ENCODE data around the gene DNAJC11.
A peak's percentile ranks its signal among the peaks of the same experiment; 100 is the strongest.
"Not testable (repeated sequence)": the region's sequence is repeated elsewhere in the genome, so short reads cannot be mapped to it uniquely, and the experiment has no call there.

The DNAJC11 gene

DNA sequence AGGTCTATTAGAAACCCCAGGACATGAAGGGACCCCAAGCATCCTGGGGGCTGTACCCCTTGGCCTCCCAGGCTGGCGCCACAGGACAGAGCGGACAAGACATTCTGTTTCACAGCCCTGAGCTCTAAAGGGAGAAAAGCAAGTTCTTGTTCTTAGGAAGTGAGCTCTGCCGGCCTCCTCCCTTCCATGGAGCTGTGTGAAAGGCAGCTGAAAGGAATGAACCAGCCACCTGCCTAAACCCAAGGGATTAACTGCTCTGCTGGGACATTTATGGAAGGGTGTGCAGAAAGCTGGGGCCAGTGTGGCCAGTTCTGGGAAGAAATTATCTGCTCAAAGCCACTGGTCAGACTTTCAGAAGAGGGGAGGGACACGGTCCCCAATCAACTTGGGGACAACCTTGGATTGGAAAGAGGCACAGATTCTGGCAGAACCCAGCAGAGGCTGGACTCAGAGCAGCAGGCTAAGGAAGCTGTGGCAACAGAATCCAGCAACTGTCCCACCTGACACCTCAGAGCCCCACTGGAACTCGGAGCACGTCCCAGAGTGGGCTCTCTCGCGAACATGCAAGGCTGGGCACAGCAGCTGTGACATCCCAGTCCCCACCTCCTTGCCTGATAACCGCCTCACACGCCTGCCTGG, 101.1 kb downstream of the DNAJC11 start:
- DNase-seq (ENCODE audit: low read depth in 3 of 3), result no peak

- DNase-seq (ENCODE audit: low read depth in 3 of 3), result not testable (repeated sequence)
Observed at GRCh38 chr1:6599991-6600390, 101.6 kb downstream of the DNAJC11 start.

- peak in 2 of 3 experiments; percentile 42 to 56 for DNase-seq (ENCODE audit: low read depth in 3 of 3)
Observed at GRCh38 chr1:6599141-6599975, 102.3 kb downstream of the DNAJC11 start.

DNA sequence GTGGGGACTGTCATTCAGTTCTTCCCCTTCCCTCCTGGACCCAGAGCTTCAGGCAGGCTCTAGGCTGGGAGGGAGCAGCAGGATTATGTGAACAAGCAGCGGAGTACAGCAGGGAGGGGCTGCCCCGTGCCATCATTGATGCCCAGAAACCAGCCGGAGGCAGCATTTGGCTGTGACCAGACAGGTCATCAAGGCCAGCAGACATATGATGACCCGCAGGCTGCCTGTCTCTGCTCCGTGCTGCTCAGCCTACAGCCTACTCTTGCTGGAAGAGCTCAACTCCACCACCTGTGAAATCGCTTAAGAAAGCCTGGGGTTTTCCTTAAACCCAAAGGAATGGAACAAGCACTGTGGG, 103.9 kb downstream of the DNAJC11 start:
- DNase-seq (ENCODE audit: low read depth in 3 of 3), result no peak

- no peak for DNase-seq (ENCODE audit: low read depth in 3 of 3)
Observed at GRCh38 chr1:6596886-6597776, 104.5 kb downstream of the DNAJC11 start.

DNA sequence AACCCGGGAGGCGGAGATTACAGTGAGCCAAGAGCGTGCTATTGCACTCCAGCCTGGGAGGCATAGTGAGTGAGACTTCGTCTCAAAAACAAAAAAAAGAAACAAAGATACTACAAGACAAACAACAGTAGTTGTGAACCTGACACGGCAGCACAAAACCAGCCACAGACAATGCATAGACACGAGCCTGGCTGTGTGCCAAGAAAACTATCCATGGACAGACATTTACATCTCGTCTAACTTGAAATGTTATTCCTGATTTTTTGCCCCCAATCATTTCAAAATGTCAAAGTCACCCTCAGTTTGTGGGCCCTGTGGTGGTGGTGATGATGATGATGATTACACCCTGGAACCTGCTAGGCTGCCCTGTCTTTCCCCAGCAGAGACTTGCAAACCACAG, 105.3 kb downstream of the DNAJC11 start:
- no peak for DNase-seq (ENCODE audit: low read depth in 3 of 3)

- no peak for DNase-seq (ENCODE audit: low read depth in 3 of 3)
Observed at GRCh38 chr1:6594977-6595740, 106.5 kb downstream of the DNAJC11 start.

GRCh38 chr1:6593810-6594209, 107.8 kb downstream of the DNAJC11 start:
- DNase-seq (ENCODE audit: low read depth in 3 of 3), result no peak

DNA sequence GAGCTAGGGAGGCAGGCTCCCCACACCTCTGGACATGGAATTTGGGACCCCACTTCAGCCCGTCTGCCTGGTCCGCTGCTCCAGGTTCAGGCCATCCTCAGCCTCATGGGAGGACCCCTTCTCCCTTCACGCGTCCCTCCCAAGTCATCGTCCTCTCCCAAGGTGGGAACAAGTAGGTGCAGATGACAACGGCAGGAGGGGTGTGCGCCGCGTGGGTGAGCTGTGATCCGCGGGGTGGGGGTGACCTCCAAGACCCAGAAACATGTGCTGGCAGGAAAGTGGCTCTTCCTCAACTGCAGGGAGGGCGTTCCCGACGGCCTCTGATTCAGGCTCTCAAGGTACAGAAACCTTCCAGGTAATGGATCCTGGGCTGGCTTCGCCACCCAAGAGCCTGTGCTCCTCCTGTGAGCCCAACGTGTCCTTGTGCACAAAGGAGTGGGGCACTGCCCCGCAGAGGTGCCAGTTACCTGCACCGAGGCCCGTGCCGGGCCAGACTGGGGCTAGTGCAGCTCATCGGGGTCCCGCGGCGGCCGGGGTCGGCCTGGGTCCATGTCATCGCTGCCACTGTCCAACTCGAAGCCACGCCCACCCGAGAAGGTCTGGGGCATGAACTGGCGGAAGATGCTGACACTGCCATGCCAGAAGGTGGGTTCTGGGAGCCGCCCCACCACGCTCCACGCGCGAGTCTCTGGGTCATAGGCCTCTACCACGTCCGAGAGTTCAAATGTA, 108.6 kb downstream of the DNAJC11 start:
- DNase-seq (ENCODE audit: low read depth in 3 of 3), result no peak

- DNase-seq (ENCODE audit: low read depth in 3 of 3), result no peak
Observed at GRCh38 chr1:6592441-6592840, 109.2 kb downstream of the DNAJC11 start.

DNA sequence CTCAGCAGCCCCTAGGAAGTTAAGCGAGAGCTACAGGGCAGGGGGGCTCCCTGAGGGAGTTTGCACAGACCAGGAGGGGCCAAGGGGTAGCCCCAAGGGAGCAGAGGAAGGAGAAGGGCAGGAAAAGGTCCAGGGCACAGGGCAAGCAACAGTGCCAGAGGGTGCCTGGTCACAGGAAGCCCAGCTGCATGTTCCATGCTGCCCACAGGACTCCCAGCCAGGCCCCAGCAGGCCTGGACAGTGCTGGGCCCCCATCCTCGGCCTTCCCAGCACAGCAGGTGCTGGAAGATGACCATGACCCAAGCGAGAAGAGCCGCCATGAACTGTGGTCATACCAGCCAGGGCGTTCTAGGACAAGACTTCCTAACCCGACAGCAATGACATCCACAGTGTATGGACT, 110.0 kb downstream of the DNAJC11 start:
- no peak for DNase-seq (ENCODE audit: low read depth in 3 of 3)

DNA sequence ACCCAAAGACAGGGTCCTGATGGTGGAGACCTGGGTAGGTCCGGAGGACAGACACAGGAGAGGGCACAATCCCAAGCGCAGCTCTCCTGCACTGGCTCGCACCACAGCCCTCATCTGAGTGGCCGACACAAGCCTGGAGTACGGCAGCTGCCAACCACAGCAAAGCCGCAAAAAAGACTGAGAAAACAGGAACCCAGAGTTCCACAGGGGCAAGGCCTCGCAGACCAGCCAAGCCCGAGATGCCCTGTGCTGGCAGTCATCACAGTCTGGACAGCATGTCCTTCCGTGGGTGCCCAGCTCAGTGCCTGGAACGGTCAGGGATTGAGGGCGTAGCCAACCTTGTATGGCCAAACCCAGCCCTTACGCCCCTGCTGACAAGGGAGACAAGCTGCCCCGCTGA, 110.4 kb downstream of the DNAJC11 start:
- DNase-seq (ENCODE audit: low read depth in 3 of 3), result no peak

GRCh38 chr1:6590046-6590445, 111.6 kb downstream of the DNAJC11 start:
- no peak for DNase-seq (ENCODE audit: low read depth in 3 of 3)

GRCh38 chr1:6588893-6589520, 112.6 kb downstream of the DNAJC11 start:
- no peak for DNase-seq (ENCODE audit: low read depth in 3 of 3)

- no peak for DNase-seq (ENCODE audit: low read depth in 3 of 3)
Observed at GRCh38 chr1:6588128-6588892, 113.3 kb downstream of the DNAJC11 start.

GRCh38 chr1:6587261-6588005, 114.2 kb downstream of the DNAJC11 start:
- no peak for DNase-seq (ENCODE audit: low read depth in 3 of 3)

- no peak for DNase-seq (ENCODE audit: low read depth in 3 of 3)
Observed at GRCh38 chr1:6586404-6586816, 115.2 kb downstream of the DNAJC11 start.

- DNase-seq (ENCODE audit: low read depth in 3 of 3), result no peak
Observed at GRCh38 chr1:6585841-6586240, 115.8 kb downstream of the DNAJC11 start.

Data from stimulated activated CD4-positive, alpha-beta T cell treated with anti-CD3 and anti-CD28 coated beads, TNF-alpha, amount 100 ng/mL, for 24 hours (primary cell).